NCI-H1694 (cell line): ENCODE results near the gene MOGAT1.
"Not testable (repeated sequence)": the region's sequence is repeated elsewhere in the genome, so short reads cannot be mapped to it uniquely, and the experiment has no call there.

ENCODE experiments used
- DNase-seq: peaks from one replicate; lab custom pipeline; 2025; lab: John Stamatoyannopoulos, UW

Gene MOGAT1

GRCh38 chr2:222670191-222671038, 1.0 kb upstream of the MOGAT1 start:
- no peak for DNase-seq

DNA sequence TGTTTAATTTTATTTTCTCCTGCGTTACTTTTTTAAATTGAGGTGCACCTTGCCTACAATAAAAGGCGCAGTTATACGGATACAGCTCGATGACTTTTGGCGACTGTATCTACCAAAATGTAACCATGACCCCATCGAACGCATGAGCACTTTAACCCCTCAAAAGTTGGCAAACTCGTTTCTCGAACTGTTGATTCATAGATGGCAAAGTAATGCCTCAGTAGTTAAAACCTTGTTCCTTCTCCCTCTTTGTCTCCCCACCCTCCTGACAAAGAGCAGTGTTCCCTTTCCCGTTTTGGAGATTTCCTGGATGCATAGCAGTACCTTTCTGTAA, 577 bp downstream of the MOGAT1 start:
- DNase-seq: no peak

DNA sequence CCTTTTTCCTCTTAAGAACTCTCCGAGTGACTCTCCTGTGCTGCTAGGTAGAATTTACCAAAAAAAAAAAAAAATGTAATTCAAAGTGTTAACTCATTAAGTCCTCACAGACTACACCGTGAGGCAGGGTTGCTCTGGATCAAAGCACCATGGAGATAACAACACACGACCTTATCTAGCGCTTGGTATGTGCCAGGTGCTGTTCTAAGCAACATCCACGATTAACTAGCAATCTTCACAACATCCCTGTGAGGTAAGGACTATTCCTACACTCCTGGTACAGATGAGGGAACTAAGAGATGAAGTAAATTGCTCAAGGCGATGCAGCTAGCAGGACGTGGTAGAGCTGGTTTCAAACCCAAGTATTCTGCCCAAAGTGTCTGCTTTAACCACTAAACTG, 1.8 kb downstream of the MOGAT1 start:
- no peak for DNase-seq

DNA sequence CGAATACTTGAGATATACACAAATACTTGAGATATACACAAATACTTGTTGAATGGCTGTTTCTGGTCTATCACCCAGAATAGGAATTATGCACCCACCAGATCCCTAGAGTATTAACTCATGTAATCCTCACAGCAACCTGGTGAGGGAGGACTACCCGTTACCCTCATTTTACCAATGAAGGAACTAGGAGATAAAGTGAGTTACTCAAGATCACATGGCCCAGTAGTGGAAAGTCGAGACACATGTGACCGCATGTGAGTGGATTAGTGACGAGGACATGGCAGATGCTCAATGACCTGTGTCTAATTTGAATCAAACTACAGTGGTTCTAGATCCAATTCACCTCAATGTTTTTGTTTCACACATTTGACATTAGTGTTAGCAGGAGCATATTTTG, 2.4 kb downstream of the MOGAT1 start:
- no peak for DNase-seq

- no peak for DNase-seq
These were observed 6.5 kb downstream of the MOGAT1 start for GRCh38 chr2:222677981-222678380.

DNA sequence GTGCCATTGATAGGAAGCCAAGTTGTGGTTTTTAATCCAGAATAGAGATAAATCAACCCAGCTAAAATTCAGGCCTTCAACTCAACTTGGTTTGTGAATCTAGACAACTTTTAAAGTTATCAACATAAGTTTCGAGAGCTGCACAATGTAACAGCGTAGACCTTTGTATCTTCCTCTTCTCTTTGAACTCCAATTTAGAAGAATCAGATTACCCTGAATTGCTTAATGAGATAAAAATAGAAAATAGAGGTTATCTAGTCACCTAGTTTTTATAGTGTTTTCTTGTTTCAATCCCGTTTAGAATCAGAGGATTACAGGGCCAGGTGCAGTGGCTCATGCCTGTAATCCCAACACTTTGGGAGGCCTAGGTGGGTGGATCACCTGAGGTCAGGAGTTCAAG, 12.3 kb downstream of the MOGAT1 start:
- no peak for DNase-seq

GRCh38 chr2:222686086-222686750, 14.8 kb downstream of the MOGAT1 start:
- DNase-seq: no peak

DNA sequence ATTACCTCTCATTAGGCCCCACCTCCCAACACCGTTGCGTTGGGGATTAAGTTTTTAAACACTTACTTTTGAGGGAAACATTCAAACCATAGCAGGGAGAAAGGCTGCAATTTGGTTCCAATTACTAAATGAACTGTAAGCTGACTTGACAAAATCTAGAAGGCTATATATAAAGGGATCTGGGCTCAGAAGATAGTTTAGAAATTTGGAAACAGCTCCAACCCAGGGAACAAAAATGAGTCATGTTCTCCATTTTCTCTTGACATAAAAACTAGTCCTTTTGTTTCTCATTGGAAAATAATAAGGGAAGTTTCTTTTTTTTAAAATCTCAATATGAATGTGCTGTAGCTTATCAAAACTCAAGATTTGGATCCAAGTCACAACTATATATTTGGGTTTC, 17.5 kb downstream of the MOGAT1 start:
- no peak for DNase-seq

DNA sequence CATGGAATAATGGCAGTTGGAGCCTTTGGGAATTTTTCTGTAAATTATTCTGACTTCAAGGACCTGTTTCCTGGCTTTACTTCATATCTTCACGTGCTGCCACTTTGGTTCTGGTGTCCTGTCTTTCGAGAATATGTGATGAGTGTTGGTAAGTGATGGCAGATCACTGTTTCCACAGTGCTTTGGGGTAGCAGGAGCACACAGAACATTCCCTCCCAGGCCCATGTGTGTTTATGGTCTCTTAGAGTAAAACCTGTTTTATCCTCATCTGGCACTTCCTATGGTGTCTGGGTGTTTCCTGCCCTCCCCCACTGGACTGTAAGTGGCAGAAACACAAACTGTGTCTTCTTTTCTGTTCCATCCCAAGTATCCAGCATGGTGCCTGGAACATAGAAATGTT, 17.9 kb downstream of the MOGAT1 start:
- no peak for DNase-seq

DNA sequence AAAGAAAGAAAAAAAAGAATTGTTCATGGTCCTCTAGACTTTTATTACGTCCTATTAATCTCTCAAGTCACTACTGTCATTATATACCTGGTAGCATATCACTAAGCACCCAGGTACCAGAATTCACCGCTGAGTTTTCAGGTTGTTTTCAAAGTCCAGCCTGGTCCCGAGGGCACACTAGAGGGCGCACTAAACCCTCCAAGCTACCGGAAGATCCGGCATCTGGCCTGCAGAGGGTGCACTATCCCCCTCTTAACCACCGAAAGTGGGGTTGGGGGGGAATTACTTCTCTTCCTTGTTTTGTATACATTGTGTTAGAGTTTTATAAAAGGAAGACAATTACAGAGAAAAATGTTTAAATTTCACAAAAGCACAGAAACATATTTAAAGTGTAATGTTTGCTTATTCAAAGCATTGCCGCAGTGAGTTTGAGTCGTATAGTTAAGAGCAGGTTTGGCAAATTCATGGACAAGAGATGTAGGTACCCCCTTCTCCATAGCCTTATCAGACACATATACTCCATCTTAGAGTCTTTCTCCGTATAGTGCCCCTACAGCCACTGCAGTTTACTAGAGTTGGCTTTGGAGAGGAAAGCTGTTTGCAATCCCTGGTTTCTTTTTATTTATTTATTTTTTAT, 19.2 kb downstream of the MOGAT1 start:
- DNase-seq: peak; percentile 47

DNA sequence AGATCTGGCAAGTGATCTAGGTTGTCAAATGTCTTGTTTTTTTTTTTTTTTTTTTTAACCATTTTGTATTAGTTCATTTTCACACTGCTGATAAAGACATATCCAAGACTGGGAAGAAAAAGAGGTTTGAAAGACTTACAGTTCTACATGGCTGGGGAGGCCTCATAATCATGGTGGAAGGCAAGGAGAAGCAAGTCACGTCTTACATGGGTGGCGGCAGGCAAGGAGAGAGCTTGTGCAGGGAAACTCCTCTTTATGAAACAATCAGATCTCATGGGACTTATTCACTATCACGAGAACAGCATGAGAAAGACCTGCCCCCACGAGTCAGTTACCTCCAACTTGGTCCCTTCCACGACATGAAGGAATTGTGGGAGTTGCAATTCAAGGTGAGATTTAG, 22.0 kb downstream of the MOGAT1 start:
- DNase-seq: not testable (repeated sequence)

GRCh38 chr2:222693837-222694236, 22.4 kb downstream of the MOGAT1 start:
- DNase-seq: no peak

DNA sequence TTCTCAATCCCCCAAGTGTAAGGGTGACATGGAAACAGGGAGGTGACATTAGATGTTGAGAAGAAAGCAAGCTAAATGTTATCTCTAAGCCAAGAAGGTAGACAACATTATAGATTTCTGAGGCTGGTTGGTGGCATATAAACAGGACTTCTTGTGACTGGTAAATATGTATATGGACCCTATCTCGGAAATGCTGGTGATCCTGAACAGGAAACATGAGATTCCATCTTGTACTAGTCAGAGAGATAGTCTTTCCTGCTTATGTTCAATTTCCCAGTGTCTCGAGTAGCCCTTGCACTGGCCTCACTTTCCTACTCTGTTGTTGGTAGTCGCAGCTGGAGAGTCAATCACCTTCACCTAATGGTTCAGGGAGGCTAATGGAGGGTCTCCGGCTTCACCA, 26.8 kb downstream of the MOGAT1 start:
- DNase-seq: no peak

- DNase-seq: no peak
These were observed 29.8 kb downstream of the MOGAT1 start for GRCh38 chr2:222701233-222701632.

DNA sequence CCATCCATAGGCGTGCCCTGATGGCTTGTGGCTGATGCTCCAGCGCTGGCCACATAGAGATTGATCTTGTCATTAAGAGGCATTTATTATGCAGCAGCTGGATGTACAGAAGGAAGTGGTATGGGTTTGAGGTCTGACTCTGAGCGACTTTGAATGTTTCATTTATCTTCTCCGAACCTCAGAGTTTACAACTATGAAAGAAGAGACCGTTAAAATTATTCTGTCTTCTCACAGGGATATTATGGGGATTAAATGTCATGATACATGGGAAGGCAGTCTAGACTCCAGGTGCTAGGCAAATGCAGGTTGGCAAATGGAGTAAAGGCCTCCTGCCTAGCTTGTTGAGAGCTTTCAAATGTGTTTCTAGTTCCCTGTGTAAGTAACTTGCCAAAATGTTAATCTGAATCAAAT, 30.3 kb downstream of the MOGAT1 start:
- DNase-seq: no peak

GRCh38 chr2:222703091-222703490, 31.6 kb downstream of the MOGAT1 start:
- DNase-seq: no peak

- DNase-seq: no peak
These were observed 32.4 kb downstream of the MOGAT1 start for GRCh38 chr2:222703886-222704285.

GRCh38 chr2:222706616-222707015, 35.2 kb downstream of the MOGAT1 start:
- no peak for DNase-seq

GRCh38 chr2:222707102-222707688, 35.7 kb downstream of the MOGAT1 start:
- DNase-seq: no peak

DNA sequence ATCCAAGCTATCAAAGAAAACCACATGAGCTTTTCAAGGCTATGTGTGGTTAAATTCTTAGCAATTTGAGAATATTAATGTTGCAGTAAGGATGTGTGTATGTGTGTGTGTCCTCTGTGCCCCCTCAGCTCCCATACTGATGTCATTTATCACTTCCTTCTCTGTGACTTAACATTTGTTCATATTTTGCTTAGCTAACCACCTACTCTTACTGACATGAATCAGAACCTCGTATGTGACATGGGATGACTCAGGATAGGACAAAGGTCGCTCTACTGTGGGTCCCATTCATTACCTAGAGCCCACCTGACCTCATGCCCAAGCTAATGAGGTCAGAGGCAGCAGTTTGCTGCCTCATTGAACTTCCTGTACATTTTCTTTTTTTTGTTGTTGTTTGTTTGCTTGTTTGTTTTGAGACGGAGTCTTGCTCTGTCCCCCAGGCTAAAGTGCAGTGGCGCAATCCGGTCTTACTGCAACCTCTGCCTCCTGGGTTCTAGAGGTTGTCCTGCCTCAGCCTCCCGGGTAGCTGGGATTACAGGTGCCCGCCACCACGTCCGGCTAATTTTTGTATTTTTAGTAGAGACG, 36.3 kb downstream of the MOGAT1 start:
- DNase-seq: no peak

DNA sequence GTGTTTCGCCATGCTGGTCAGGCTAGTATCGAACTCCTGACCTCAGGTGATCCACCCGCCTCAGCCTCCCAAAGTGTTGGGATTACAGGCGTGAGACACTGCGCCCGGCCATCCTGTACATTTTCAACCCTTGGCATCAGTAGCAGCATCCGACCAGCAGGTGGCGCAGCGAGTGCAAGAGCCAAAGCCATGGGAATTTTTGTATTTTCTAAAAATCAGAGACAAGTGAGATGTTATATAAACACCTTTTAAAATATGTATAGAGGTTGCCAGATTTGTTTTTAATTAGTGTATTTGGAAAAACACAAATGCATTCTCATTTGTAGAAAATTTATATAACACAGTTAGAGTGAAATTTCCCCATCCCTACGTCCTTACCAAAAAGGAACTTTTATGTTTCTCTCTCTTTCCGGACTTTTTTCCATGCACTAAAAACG, 36.8 kb downstream of the MOGAT1 start:
- peak; percentile 56 for DNase-seq

- DNase-seq: no peak
These were observed 37.9 kb downstream of the MOGAT1 start for GRCh38 chr2:222709191-222709891.
